Endodermal cell (in vitro differentiated cells): ENCODE data around the gene DHRS12. TPM values are rescaled to one million over a fixed set of nuclear protein-coding genes. Genes with fewer than 3 reads are reported as not detected.

Experiments used
- DNase-seq: peaks from one replicate; pipeline ENCODE4 v3.0.0-alpha.2; 2017
- H3K27ac ChIP-seq: 2 replicates; pipeline ENCODE4 v1.5.1; 2013; ENCODE audit warnings: mild to moderate bottlenecking, low read depth, low read length, moderate library complexity
- H3K27me3 ChIP-seq: 2 replicates; pipeline ENCODE4 v1.6.1; 2013; ENCODE audit warnings: mild to moderate bottlenecking, low read length, moderate library complexity; ENCODE audit not compliant: insufficient read depth, control insufficient read depth, poor library complexity, severe bottlenecking
- H3K36me3 ChIP-seq: 2 replicates; pipeline ENCODE4 v1.7.0; 2013; ENCODE audit warnings: mild to moderate bottlenecking, low read length, moderate library complexity; ENCODE audit not compliant: control insufficient read depth, insufficient read depth
- H3K4me1 ChIP-seq: one replicate; pipeline ENCODE4 v1.7.0; 2013; ENCODE audit warnings: low read length; ENCODE audit not compliant: control insufficient read depth, insufficient read depth
- H3K4me3 ChIP-seq: 2 replicates; pipeline ENCODE4 v1.5.1; 2013; ENCODE audit warnings: mild to moderate bottlenecking, low read length, moderate library complexity
- H3K9ac ChIP-seq: 2 replicates; pipeline ENCODE4 v1.6.1; 2013; ENCODE audit warnings: mild to moderate bottlenecking, low read length, moderate library complexity; ENCODE audit not compliant: poor library complexity, severe bottlenecking; ENCODE audit errors: extremely low read depth
- H3K9me3 ChIP-seq: 2 replicates; pipeline ENCODE4 v1.6.1; 2013; ENCODE audit warnings: mild to moderate bottlenecking, low read length, moderate library complexity; ENCODE audit not compliant: control insufficient read depth
- H3K27ac Mint-ChIP-seq: 2 replicates; pipeline ENCODE4 v1.8.0; 2020; ENCODE audit warnings: mixed read lengths
- H3K27me3 Mint-ChIP-seq: 2 replicates; pipeline ENCODE4 v1.8.0; 2021; ENCODE audit warnings: mild to moderate bottlenecking, mixed read lengths; ENCODE audit not compliant: insufficient read depth
- H3K36me3 Mint-ChIP-seq: 2 replicates; pipeline ENCODE4 v1.8.0; 2020; ENCODE audit warnings: low read depth, mixed read lengths
- H3K4me1 Mint-ChIP-seq: 2 replicates; pipeline ENCODE4 v1.8.0; 2020; ENCODE audit warnings: mixed read lengths
- H3K4me3 Mint-ChIP-seq: 2 replicates; pipeline ENCODE4 v1.8.0; 2020; ENCODE audit warnings: mild to moderate bottlenecking, moderate library complexity, mixed read lengths
- H3K9me3 Mint-ChIP-seq: 2 replicates; pipeline ENCODE4 v1.8.0; 2020; ENCODE audit warnings: mild to moderate bottlenecking, mixed read lengths
- WGBS, 2 experiments: methylation state at CpG; one replicate each; pipeline versions ENCODE4 v1.1.5 to v1.1.7; 2013; ENCODE audit warnings: missing lambda C conversion rate in 2 of 2, mixed read lengths in 1 of 2; ENCODE audit not compliant: insufficient coverage in 1 of 2, insufficient read length in 1 of 2; 5-methylcytosine and 5-hydroxymethylcytosine counted together
- total RNA-seq, 2 donors: library from RNA; stranded (reverse); fragmentation: NEBNext Ultra II Directional in 1 of 2; extraction: Animal tissue kit (Norgen Biotek cat#: 25700) in 1 of 2; gene quantifications; 2 replicates in 1 of 2; 3 replicates in 1 of 2; pipeline ENCODE4 v1.2.1, GENCODE V29; 2021
- TF ChIP-seq, protein P1 (sequence below): fragments of 200-600 bp; sonication (generic); conservative IDR thresholded peaks from 2 replicates; pipeline ENCODE4 v1.5.0; 2021; ENCODE audit warnings: antibody characterized with exemption, mild to moderate bottlenecking

DHRS12 gene
- total RNA-seq, 2 donors from 2014 or later, result 13.8 to 19.8 TPM

DNA sequence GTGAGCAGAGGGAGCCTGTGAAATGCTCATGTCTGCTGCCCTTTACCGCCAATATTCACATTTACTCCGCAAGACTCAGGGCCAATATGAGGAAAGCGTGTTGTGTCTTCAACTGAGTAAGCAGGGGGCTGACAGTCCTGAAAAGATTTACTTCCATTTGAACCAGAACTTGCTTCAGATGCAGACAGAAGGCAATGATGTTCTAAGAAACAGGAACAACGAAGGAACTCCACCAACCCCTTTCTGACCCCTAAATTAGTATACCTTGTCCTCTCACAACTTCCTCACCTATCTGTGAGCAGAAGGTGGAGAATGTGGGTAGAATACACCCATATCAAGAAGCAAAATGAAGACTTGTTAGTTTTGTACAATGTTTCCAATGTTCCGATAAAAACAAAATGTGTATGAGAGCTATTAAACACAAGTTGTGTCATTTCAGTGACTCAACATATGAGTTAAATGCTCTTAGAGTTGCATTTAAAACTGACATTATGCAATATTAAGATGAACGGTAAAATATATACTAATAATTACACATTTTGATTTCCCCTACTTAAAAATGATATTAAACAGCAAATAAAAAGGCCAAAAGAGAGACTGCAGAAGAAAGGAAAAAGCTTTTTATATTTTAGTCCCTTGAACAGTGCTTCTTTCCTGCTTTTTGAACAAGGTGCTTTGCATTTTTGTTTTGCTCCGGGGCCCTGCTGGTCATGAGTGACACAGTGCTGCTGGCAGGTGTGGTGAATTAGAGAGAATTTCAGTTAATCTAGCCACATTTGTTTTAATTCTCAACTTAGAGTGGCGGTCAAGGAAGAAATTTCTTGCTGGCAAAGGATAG lies 25.0 kb upstream of the DHRS12 start:
- TF ChIP-seq, protein P1, sequence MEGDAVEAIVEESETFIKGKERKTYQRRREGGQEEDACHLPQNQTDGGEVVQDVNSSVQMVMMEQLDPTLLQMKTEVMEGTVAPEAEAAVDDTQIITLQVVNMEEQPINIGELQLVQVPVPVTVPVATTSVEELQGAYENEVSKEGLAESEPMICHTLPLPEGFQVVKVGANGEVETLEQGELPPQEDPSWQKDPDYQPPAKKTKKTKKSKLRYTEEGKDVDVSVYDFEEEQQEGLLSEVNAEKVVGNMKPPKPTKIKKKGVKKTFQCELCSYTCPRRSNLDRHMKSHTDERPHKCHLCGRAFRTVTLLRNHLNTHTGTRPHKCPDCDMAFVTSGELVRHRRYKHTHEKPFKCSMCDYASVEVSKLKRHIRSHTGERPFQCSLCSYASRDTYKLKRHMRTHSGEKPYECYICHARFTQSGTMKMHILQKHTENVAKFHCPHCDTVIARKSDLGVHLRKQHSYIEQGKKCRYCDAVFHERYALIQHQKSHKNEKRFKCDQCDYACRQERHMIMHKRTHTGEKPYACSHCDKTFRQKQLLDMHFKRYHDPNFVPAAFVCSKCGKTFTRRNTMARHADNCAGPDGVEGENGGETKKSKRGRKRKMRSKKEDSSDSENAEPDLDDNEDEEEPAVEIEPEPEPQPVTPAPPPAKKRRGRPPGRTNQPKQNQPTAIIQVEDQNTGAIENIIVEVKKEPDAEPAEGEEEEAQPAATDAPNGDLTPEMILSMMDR, result no peak
- Mint-ChIP-seq H3K9me3 (no peaks in the 10 kb centered on the region), H3K4me3 (no peak overlapping the region), H3K27me3 (no peaks in the 10 kb centered on the region), H3K4me1 (peaks cover 7% of the 10 kb centered on the region), H3K27ac (no peak overlapping the region), H3K36me3 (no peaks in the 10 kb centered on the region)
- Histone ChIP-seq H3K27me3 (no peaks in the 10 kb centered on the region), H3K4me1 (no peaks in the 10 kb centered on the region), H3K36me3 (no peaks in the 10 kb centered on the region), H3K9ac (no peak overlapping the region), H3K4me3 (no peak overlapping the region), H3K27ac (no peak overlapping the region), H3K9me3 (no peaks in the 10 kb centered on the region)
- DNase-seq, result no peak
- WGBS, 2 experiments, result 91 to 100% methylated on average over 5 to 7 of the region's 8 CpGs

DNA sequence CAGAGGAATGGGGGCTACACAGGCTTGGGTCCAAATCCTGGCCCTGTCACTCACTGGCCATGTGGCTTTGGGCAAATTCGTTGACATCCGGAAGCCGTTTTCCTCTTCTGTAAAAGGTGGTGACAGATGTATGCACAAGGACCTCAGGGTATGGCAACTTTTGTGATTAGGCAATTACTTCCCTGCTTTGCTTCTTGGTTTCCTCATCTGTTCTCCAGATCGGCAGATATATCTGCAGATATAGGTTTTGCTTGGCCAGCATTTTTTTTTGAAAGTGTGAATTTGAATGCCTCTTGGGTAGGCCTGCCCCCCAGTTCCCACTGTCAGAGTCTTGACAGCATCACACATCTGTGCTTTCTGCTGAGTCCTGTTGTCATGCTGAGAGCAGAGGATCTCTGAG lies 23.3 kb upstream of the DHRS12 start:
- H3K9me3 Mint-ChIP-seq, result no peaks in the 10 kb centered on the region
- TF ChIP-seq, protein P1, result no peak
- Histone ChIP-seq H3K9me3 (no peaks in the 10 kb centered on the region), H3K27ac (no peak overlapping the region), H3K9ac (no peak overlapping the region), H3K27me3 (no peaks in the 10 kb centered on the region), H3K4me1 (no peaks in the 10 kb centered on the region), H3K36me3 (no peaks in the 10 kb centered on the region), H3K4me3 (no peak overlapping the region)
- H3K27ac Mint-ChIP-seq, result no peak overlapping the region
- no peak overlapping the region for H3K4me3 Mint-ChIP-seq
- DNase-seq, result no peak
- peaks cover 4% of the 10 kb centered on the region for H3K4me1 Mint-ChIP-seq
- WGBS, 2 experiments, result 93 to 100% methylated on average over 3 to 4 of the region's 4 CpGs
- no peaks in the 10 kb centered on the region for H3K36me3 Mint-ChIP-seq
- no peaks in the 10 kb centered on the region for H3K27me3 Mint-ChIP-seq

DNA sequence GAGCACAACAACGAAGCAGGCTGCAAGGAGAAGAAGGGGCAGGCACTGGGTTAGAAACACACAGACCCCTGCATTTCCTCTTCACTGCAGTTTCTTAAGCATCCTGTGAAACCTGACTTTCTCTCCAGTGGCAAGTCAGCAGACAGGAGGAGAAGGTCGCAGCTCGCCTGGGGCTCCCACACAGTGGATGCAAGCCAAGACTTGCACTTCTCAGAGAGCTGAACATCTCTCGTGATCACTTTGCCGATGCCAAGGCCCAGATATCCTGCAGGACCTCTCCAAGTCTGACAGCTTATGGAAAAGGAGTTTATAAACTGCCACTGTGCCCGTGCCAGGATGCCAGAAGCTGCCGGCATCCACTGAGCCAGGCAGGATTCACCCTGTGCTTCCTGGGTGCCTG lies 22.6 kb upstream of the DHRS12 start:
- DNase-seq, result no peak
- H3K27me3 Mint-ChIP-seq, result no peaks in the 10 kb centered on the region
- H3K27me3 ChIP-seq, result no peaks in the 10 kb centered on the region
- H3K27ac Mint-ChIP-seq, result no peak overlapping the region
- H3K36me3 ChIP-seq, result no peaks in the 10 kb centered on the region
- 91 to 96% methylated on average over 7 of the region's 7 CpGs for WGBS, 2 experiments
- H3K9ac ChIP-seq, result no peak overlapping the region
- no peaks in the 10 kb centered on the region for H3K9me3 ChIP-seq
- no peaks in the 10 kb centered on the region for H3K36me3 Mint-ChIP-seq
- no peaks in the 10 kb centered on the region for H3K9me3 Mint-ChIP-seq
- no peak overlapping the region for H3K4me3 ChIP-seq
- H3K27ac ChIP-seq, result no peak overlapping the region
- no peak overlapping the region for H3K4me3 Mint-ChIP-seq
- H3K4me1 Mint-ChIP-seq, result peaks cover 6% of the 10 kb centered on the region
- TF ChIP-seq, protein P1, result no peak
- no peaks in the 10 kb centered on the region for H3K4me1 ChIP-seq
